A673 (cell line): Measurements from ENCODE around the gene C3AR1.

Experiments used
- EZH2 ChIP-seq: fragments of 200-600 bp; sonication (generic); IDR thresholded peaks from 2 replicates; pipeline ENCODE4 v1.6.1; 2017; ENCODE audit warnings: borderline replicate concordance, low read depth, mild to moderate bottlenecking, mixed read lengths, antibody characterized with exemption, low read length; ENCODE audit not compliant: poor library complexity, severe bottlenecking
- TF ChIP-seq, protein P1 (sequence below): fragments of 300-800, 200-600 bp; sonication (generic); conservative IDR thresholded peaks from 2 replicates; pipeline ENCODE4 v1.5.1; 2017; ENCODE audit warnings: low read depth, mild to moderate bottlenecking, antibody characterized with exemption, low read length, moderate library complexity, mixed read lengths

- TF ChIP-seq, protein P1, sequence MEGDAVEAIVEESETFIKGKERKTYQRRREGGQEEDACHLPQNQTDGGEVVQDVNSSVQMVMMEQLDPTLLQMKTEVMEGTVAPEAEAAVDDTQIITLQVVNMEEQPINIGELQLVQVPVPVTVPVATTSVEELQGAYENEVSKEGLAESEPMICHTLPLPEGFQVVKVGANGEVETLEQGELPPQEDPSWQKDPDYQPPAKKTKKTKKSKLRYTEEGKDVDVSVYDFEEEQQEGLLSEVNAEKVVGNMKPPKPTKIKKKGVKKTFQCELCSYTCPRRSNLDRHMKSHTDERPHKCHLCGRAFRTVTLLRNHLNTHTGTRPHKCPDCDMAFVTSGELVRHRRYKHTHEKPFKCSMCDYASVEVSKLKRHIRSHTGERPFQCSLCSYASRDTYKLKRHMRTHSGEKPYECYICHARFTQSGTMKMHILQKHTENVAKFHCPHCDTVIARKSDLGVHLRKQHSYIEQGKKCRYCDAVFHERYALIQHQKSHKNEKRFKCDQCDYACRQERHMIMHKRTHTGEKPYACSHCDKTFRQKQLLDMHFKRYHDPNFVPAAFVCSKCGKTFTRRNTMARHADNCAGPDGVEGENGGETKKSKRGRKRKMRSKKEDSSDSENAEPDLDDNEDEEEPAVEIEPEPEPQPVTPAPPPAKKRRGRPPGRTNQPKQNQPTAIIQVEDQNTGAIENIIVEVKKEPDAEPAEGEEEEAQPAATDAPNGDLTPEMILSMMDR = no peak
- no peak for TF ChIP-seq EZH2
These were observed 30.6 kb downstream of the C3AR1 start for GRCh38 chr12:8035440-8036010.
